ENCODE measurements around the gene SSTR1.

DNA sequence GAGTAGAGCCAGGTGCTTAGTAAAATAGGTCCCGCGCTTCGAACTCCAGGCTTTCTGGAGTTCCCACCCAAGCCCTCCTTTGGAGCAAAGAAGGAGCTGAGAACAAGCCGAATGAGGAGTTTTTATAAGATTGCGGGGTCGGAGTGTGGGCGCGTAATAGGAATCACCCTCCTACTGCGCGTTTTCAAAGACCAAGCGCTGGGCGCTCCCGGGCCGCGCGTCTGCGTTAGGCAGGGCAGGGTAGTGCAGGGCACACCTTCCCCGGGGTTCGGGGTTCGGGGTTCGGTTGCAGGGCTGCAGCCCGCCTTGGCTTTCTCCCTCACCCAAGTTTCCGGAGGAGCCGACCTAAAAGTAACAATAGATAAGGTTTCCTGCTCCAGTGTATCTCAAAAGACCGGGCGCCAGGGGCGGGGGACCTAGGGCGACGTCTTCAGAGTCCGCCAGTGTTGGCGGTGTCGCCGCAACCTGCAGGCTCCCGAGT is 3.6 kb downstream of the SSTR1 start:
- TF ChIP-seq, protein P1, sequence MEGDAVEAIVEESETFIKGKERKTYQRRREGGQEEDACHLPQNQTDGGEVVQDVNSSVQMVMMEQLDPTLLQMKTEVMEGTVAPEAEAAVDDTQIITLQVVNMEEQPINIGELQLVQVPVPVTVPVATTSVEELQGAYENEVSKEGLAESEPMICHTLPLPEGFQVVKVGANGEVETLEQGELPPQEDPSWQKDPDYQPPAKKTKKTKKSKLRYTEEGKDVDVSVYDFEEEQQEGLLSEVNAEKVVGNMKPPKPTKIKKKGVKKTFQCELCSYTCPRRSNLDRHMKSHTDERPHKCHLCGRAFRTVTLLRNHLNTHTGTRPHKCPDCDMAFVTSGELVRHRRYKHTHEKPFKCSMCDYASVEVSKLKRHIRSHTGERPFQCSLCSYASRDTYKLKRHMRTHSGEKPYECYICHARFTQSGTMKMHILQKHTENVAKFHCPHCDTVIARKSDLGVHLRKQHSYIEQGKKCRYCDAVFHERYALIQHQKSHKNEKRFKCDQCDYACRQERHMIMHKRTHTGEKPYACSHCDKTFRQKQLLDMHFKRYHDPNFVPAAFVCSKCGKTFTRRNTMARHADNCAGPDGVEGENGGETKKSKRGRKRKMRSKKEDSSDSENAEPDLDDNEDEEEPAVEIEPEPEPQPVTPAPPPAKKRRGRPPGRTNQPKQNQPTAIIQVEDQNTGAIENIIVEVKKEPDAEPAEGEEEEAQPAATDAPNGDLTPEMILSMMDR (conservative IDR thresholded peaks at IDR 0.05) = no peak
- TF ChIP-seq EZH2 (IDR thresholded peaks at IDR 0.05; ENCODE audit: low read depth) = no peak

All from PC-9 (cell line).